Activated naive CD4-positive, alpha-beta T cell treated with anti-CD3 and anti-CD28 coated beads, Interleukin-2, amount 50 U/mL, for 72 hours (primary cell): ENCODE results near the gene SPC25. TPM values are rescaled to one million over a fixed set of nuclear protein-coding genes. Genes with fewer than 3 reads are reported as not detected.
A peak's percentile ranks its signal among the peaks of the same experiment; 100 is the strongest.
"Not testable (repeated sequence)": the region's sequence is repeated elsewhere in the genome, so short reads cannot be mapped to it uniquely, and the experiment has no call there.

ENCODE experiments used
- ATAC-seq, 2 donors: fragments of 150-1000 bp; cut with Tn5 transposase; 2 replicates each; pipeline ENCODE4 v1.10.0; 2021; ENCODE audit warnings: mild to moderate bottlenecking in 2 of 2, moderate library complexity in 2 of 2
- DNase-seq, 2 donors: peaks; one replicate each; pipeline ENCODE4 v3.0.0; 2021 to 2022; ENCODE audit warnings: low spot score in 2 of 2
- H3K27ac Mint-ChIP-seq, 2 donors: one replicate each; pipeline ENCODE4 v1.8.0; 2022; ENCODE audit warnings: mild to moderate bottlenecking in 2 of 2, mixed read lengths in 2 of 2
- H3K36me3 Mint-ChIP-seq, 2 donors: one replicate each; pipeline ENCODE4 v1.8.0; 2022; ENCODE audit warnings: mixed read lengths in 2 of 2
- H3K9me3 Mint-ChIP-seq, 2 donors: one replicate each; pipeline ENCODE4 v1.8.0; 2022; ENCODE audit warnings: mixed read lengths in 2 of 2
- total RNA-seq, 2 donors: library from RNA; stranded (reverse); gene quantifications; one replicate each; pipeline ENCODE4 v1.2.3, GENCODE V29; 2022

SPC25 gene
- total RNA-seq, 2 donors from 2014 or later, result 28.5 to 50.5 TPM

GRCh38 chr2:168867164-168867563 lies 23.1 kb downstream of the SPC25 start:
- H3K9me3 Mint-ChIP-seq, H3K27ac Mint-ChIP-seq, ATAC-seq, DNase-seq: not testable (repeated sequence)
- H3K36me3 Mint-ChIP-seq, result peaks cover 19 to 61% of the 10 kb centered on the region in 2 donors

- Mint-ChIP-seq H3K36me3 (peaks cover 7 to 21% of the 10 kb centered on the region in 2 donors), H3K27ac (no peak overlapping the region), H3K9me3 (peaks cover 6 to 7% of the 10 kb centered on the region in 2 donors)
- ATAC-seq (no peak), DNase-seq (no peak)
These were observed 32.1 kb downstream of the SPC25 start for GRCh38 chr2:168858146-168858545.

GRCh38 chr2:168855601-168856000 lies 34.6 kb downstream of the SPC25 start:
- H3K27ac Mint-ChIP-seq, result no peak overlapping the region
- peaks cover 6 to 7% of the 10 kb centered on the region in 2 donors for H3K9me3 Mint-ChIP-seq
- ATAC-seq (no peak), DNase-seq (no peak)
- H3K36me3 Mint-ChIP-seq, result peaks cover 7 to 22% of the 10 kb centered on the region in 2 donors

- ATAC-seq (no peak), DNase-seq (no peak)
- Mint-ChIP-seq H3K9me3 (peaks cover 6 to 7% of the 10 kb centered on the region in 2 donors), H3K36me3 (peaks cover 7 to 22% of the 10 kb centered on the region in 2 donors), H3K27ac (no peak overlapping the region)
These were observed 35.6 kb downstream of the SPC25 start for GRCh38 chr2:168854651-168855050.

- Mint-ChIP-seq H3K36me3 (peaks cover 7 to 22% of the 10 kb centered on the region in 2 donors), H3K9me3 (peaks cover 6 to 7% of the 10 kb centered on the region in 2 donors), H3K27ac (no peak overlapping the region)
- ATAC-seq (no peak), DNase-seq (no peak)
These were observed 36.8 kb downstream of the SPC25 start for GRCh38 chr2:168853471-168853870.

GRCh38 chr2:168852481-168852880 lies 37.7 kb downstream of the SPC25 start:
- ATAC-seq, result no peak

GRCh38 chr2:168851674-168852320 lies 38.4 kb downstream of the SPC25 start:
- Mint-ChIP-seq H3K9me3 (peaks cover 6 to 7% of the 10 kb centered on the region in 2 donors), H3K27ac (no peak overlapping the region), H3K36me3 (peaks cover 7 to 17% of the 10 kb centered on the region in 2 donors)
- DNase-seq (no peak), ATAC-seq (no peak)

More at GRCh38 chr2:168852481-168852880, 37.7 kb downstream of the SPC25 start:
- no peak for DNase-seq
- Mint-ChIP-seq H3K9me3 (peaks cover 6 to 7% of the 10 kb centered on the region in 2 donors), H3K36me3 (peaks cover 7 to 22% of the 10 kb centered on the region in 2 donors), H3K27ac (no peak overlapping the region)

- no peak overlapping the region for H3K27ac Mint-ChIP-seq
- no peak for ATAC-seq
- DNase-seq, result no peak
- H3K36me3 Mint-ChIP-seq, result peaks cover 7 to 13% of the 10 kb centered on the region in 2 donors
- H3K9me3 Mint-ChIP-seq, result peaks cover 6 to 7% of the 10 kb centered on the region in 2 donors
These were observed 39.4 kb downstream of the SPC25 start for GRCh38 chr2:168850846-168851245.

GRCh38 chr2:168849610-168850009 lies 40.6 kb downstream of the SPC25 start:
- H3K36me3 Mint-ChIP-seq, result peaks cover 5 to 10% of the 10 kb centered on the region in 2 donors
- H3K27ac Mint-ChIP-seq, result peak overlapping the region in 1 of 2 donors; percentile 17
- H3K9me3 Mint-ChIP-seq, result peaks cover 5% of the 10 kb centered on the region in 2 donors
- DNase-seq (no peak), ATAC-seq (peak in 1 of 2 donors; percentile 32)

GRCh38 chr2:168848225-168848624 lies 42.0 kb downstream of the SPC25 start:
- Mint-ChIP-seq H3K27ac (no peak overlapping the region), H3K36me3 (peaks cover 0 to 5% of the 10 kb centered on the region in 2 donors), H3K9me3 (no peaks in the 10 kb centered on the region)
- DNase-seq, result no peak
- ATAC-seq, result no peak

- DNase-seq (no peak), ATAC-seq (no peak)
- Mint-ChIP-seq H3K36me3 (no peaks in the 10 kb centered on the region), H3K9me3 (no peaks in the 10 kb centered on the region), H3K27ac (no peak overlapping the region)
These were observed 47.0 kb downstream of the SPC25 start for GRCh38 chr2:168843253-168843652.

- no peak for DNase-seq
- Mint-ChIP-seq H3K27ac (no peak overlapping the region), H3K9me3 (no peaks in the 10 kb centered on the region), H3K36me3 (no peaks in the 10 kb centered on the region)
- no peak for ATAC-seq
These were observed 48.8 kb downstream of the SPC25 start for GRCh38 chr2:168841445-168841844.

GRCh38 chr2:168835969-168836368 lies 54.3 kb downstream of the SPC25 start:
- H3K9me3 Mint-ChIP-seq, result no peaks in the 10 kb centered on the region
- no peaks in the 10 kb centered on the region for H3K36me3 Mint-ChIP-seq
- H3K27ac Mint-ChIP-seq, result no peak overlapping the region
- DNase-seq (no peak), ATAC-seq (no peak)

- H3K9me3 Mint-ChIP-seq, result no peaks in the 10 kb centered on the region
- no peak for ATAC-seq
- H3K27ac Mint-ChIP-seq, result no peak overlapping the region
- DNase-seq, result no peak
- H3K36me3 Mint-ChIP-seq, result no peaks in the 10 kb centered on the region
These were observed 58.6 kb downstream of the SPC25 start for GRCh38 chr2:168831662-168832061.

GRCh38 chr2:168830958-168831357 lies 59.3 kb downstream of the SPC25 start:
- no peak overlapping the region for H3K27ac Mint-ChIP-seq
- ATAC-seq, result no peak
- DNase-seq, result no peak
- no peaks in the 10 kb centered on the region for H3K36me3 Mint-ChIP-seq
- no peaks in the 10 kb centered on the region for H3K9me3 Mint-ChIP-seq

GRCh38 chr2:168825126-168825525 lies 65.1 kb downstream of the SPC25 start:
- ATAC-seq (no peak), DNase-seq (no peak)
- no peak overlapping the region for H3K27ac Mint-ChIP-seq
- H3K9me3 Mint-ChIP-seq, result no peaks in the 10 kb centered on the region
- H3K36me3 Mint-ChIP-seq, result no peaks in the 10 kb centered on the region

- Mint-ChIP-seq H3K9me3 (no peaks in the 10 kb centered on the region), H3K27ac (no peak overlapping the region), H3K36me3 (no peaks in the 10 kb centered on the region)
- DNase-seq (no peak), ATAC-seq (no peak)
These were observed 68.2 kb downstream of the SPC25 start for GRCh38 chr2:168821992-168822391.

GRCh38 chr2:168821577-168821976 lies 68.7 kb downstream of the SPC25 start:
- DNase-seq, result no peak
- no peak for ATAC-seq
- no peak overlapping the region for H3K27ac Mint-ChIP-seq
- H3K36me3 Mint-ChIP-seq, result no peaks in the 10 kb centered on the region
- H3K9me3 Mint-ChIP-seq, result no peaks in the 10 kb centered on the region
